Thoracic aorta (tissue), 2 donors: ENCODE data around the gene HNRNPDL. TPM values are rescaled to one million over a fixed set of nuclear protein-coding genes. Genes with fewer than 3 reads are reported as not detected.

Experiments used
- ATAC-seq: fragments of 150-250 bp; one replicate; pipeline ENCODE4 v1.8.0; 2017; ENCODE audit warnings: low read depth; ENCODE audit not compliant: insufficient number of reproducible peaks, low FRiP score
- DNase-seq: peaks from one replicate; pipeline ENCODE4 v3.0.0-alpha.2; 2020; ENCODE audit warnings: low spot score
- H3K27ac ChIP-seq, 2 donors: fragments of 200-600 bp; sonication (generic); 1 replicate in 1 of 2; 2 replicates in 1 of 2; pipeline ENCODE4 v1.5.1; 2016; ENCODE audit warnings: mild to moderate bottlenecking in 2 of 2, moderate library complexity in 2 of 2
- H3K27me3 ChIP-seq: fragments of 200-600 bp; sonication (generic); replicated peaks from 2 replicates; pipeline ENCODE4 v1.6.0; 2016; ENCODE audit warnings: mild to moderate bottlenecking; ENCODE audit not compliant: insufficient read depth
- H3K36me3 ChIP-seq: fragments of 200-600 bp; sonication (generic); one replicate; pipeline ENCODE4 v1.5.1; 2016
- H3K4me1 ChIP-seq, 2 donors: fragments of 200-600 bp; sonication (generic); 1 replicate in 1 of 2; 2 replicates in 1 of 2; pipeline versions ENCODE4 v1.5.1 to v1.6.0; 2016; ENCODE audit warnings: low read depth in 2 of 2, mild to moderate bottlenecking in 1 of 2; ENCODE audit not compliant: control insufficient read depth in 1 of 2
- H3K4me3 ChIP-seq: fragments of 200-600 bp; sonication (generic); 2 replicates; pipeline ENCODE4 v1.5.1; 2016; ENCODE audit warnings: mild to moderate bottlenecking
- H3K9me3 ChIP-seq: fragments of 200-600 bp; sonication (generic); 2 replicates; pipeline ENCODE4 v1.5.1; 2016
- total RNA-seq, 2 donors: library from RNA; depleted of rRNA; stranded (reverse); fragments of >200 nt; gene quantifications; one replicate each; pipeline versions ENCODE4 v1.1.0 to v1.2.3, GENCODE V29; 2016
- TF ChIP-seq, protein P1 (sequence below): fragments of 200-600 bp; sonication (generic); IDR thresholded peaks from one replicate; pipeline ENCODE4 v1.5.1; 2019; ENCODE audit warnings: antibody characterized with exemption

Gene HNRNPDL
- total RNA-seq, 2 donors from 2014 or later = 145 to 191 TPM

GRCh38 chr4:82469791-82470345, 39.6 kb upstream of the HNRNPDL start:
- Histone ChIP-seq H3K27me3 (no peaks in the 10 kb centered on the region), H3K27ac (no peak overlapping the region), H3K4me3 (no peak overlapping the region), H3K4me1 (no peaks in the 10 kb centered on the region), H3K36me3 (no peaks in the 10 kb centered on the region), H3K9me3 (no peaks in the 10 kb centered on the region)
- TF ChIP-seq, protein P1, sequence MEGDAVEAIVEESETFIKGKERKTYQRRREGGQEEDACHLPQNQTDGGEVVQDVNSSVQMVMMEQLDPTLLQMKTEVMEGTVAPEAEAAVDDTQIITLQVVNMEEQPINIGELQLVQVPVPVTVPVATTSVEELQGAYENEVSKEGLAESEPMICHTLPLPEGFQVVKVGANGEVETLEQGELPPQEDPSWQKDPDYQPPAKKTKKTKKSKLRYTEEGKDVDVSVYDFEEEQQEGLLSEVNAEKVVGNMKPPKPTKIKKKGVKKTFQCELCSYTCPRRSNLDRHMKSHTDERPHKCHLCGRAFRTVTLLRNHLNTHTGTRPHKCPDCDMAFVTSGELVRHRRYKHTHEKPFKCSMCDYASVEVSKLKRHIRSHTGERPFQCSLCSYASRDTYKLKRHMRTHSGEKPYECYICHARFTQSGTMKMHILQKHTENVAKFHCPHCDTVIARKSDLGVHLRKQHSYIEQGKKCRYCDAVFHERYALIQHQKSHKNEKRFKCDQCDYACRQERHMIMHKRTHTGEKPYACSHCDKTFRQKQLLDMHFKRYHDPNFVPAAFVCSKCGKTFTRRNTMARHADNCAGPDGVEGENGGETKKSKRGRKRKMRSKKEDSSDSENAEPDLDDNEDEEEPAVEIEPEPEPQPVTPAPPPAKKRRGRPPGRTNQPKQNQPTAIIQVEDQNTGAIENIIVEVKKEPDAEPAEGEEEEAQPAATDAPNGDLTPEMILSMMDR = no peak
- ATAC-seq = no peak
- no peak for DNase-seq

DNA sequence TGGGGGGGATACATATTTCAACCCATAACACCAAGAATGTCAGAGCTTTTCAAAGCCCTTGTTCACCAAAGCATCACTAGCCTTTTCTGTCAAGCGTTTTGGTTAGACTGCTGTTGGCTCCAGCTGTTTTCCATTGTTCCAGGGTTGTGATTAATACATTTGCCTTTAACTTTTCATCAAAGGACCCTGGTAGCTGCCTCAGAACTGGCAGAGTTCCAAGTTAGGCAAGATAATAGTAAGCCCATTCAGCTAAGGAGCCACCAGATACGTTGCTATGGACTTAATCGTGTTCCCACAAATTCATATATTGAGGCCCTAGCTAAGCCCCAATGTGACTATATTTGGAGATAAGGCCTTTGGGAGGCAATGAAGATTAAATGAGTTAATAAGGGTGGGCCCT, 37.2 kb upstream of the HNRNPDL start:
- no peaks in the 10 kb centered on the region for H3K27me3 ChIP-seq
- H3K36me3 ChIP-seq = no peaks in the 10 kb centered on the region
- H3K9me3 ChIP-seq = no peaks in the 10 kb centered on the region
- no peak overlapping the region for H3K27ac ChIP-seq
- TF ChIP-seq, protein P1 = no peak
- H3K4me3 ChIP-seq = no peak overlapping the region
- DNase-seq (no peak), ATAC-seq (no peak)
- H3K4me1 ChIP-seq = no peaks in the 10 kb centered on the region

DNA sequence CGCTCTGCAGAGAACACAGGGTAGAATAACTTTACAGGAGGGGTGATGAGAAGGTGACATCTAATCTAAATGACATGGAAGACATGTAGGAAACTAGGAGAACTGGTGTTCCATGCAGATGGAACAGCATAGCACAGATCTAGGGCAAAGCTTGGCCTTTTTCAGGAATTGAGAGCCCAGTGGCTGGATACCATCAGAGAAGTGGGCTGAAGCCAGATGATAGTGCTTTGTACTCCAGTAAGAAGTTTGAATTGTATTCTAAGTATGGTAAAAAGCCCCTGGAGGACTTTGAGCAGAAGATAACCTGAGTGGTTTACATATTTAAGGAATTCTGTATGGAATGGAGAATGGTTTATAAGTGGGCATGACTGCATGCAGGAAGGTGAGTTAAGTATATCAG, 33.0 kb upstream of the HNRNPDL start:
- H3K36me3 ChIP-seq = peaks cover 5% of the 10 kb centered on the region
- no peak overlapping the region for H3K4me3 ChIP-seq
- no peaks in the 10 kb centered on the region for H3K9me3 ChIP-seq
- ATAC-seq (no peak), DNase-seq (no peak)
- H3K27me3 ChIP-seq = no peaks in the 10 kb centered on the region
- no peak overlapping the region for H3K27ac ChIP-seq
- no peaks in the 10 kb centered on the region for H3K4me1 ChIP-seq
- TF ChIP-seq, protein P1 = no peak

DNA sequence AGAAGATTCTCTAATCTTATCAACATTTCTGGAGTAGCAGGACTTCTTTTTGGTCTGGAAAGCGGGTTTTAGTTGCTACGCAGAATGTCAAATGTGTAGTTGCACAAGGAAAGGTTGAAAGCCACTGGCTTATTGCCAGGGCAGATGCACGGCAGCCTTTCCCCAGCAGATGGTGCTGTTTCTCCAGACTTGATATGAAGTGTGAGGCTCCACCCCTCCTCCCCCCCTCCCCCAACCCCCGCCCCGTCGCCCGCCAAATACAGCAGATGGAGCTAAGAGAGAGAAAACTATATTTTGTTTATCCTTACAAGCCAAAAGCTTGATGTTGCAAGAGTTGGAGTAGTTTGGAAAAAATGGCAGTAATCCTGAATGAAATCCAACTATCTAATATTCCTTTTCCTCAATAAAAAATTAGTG, 32.2 kb upstream of the HNRNPDL start:
- peaks cover 5% of the 10 kb centered on the region for H3K36me3 ChIP-seq
- H3K27ac ChIP-seq = no peak overlapping the region
- H3K9me3 ChIP-seq = no peaks in the 10 kb centered on the region
- DNase-seq (peak; percentile 73), ATAC-seq (peak; percentile 79)
- no peak overlapping the region for H3K4me3 ChIP-seq
- H3K4me1 ChIP-seq = no peaks in the 10 kb centered on the region
- TF ChIP-seq, protein P1 = peak; percentile 89
- no peaks in the 10 kb centered on the region for H3K27me3 ChIP-seq

DNA sequence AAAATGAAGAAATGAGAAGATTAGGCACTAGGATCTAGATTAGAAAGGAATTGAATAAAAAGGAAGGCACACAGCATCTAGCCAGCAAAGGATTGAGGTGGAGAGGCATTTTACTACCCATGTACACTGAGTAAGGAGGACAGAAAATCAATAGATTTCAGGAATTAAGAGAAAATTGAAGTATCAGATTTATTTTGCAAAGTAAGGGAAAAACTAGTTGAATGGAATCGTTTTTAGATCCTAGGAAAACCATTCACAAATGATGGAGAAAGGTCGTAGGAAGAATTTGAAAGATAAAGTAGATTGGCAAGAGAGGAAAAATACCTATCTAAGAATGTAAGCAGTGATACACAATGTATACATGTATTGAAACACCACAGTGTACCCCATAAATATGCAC, 31.4 kb upstream of the HNRNPDL start:
- Histone ChIP-seq H3K27ac (no peak overlapping the region), H3K4me1 (no peaks in the 10 kb centered on the region), H3K27me3 (no peaks in the 10 kb centered on the region), H3K9me3 (no peaks in the 10 kb centered on the region), H3K36me3 (peaks cover 8% of the 10 kb centered on the region), H3K4me3 (no peak overlapping the region)
- TF ChIP-seq, protein P1 = no peak
- no peak for ATAC-seq
- no peak for DNase-seq
